NCI-H82 (cell line): Measurements from ENCODE around the gene FBXW9.
"Not testable (repeated sequence)": the region's sequence is repeated elsewhere in the genome, so short reads cannot be mapped to it uniquely, and the experiment has no call there.

ENCODE experiments used
- DNase-seq: peaks from one replicate; lab custom pipeline; 2025; lab: John Stamatoyannopoulos, UW

FBXW9 gene

DNA sequence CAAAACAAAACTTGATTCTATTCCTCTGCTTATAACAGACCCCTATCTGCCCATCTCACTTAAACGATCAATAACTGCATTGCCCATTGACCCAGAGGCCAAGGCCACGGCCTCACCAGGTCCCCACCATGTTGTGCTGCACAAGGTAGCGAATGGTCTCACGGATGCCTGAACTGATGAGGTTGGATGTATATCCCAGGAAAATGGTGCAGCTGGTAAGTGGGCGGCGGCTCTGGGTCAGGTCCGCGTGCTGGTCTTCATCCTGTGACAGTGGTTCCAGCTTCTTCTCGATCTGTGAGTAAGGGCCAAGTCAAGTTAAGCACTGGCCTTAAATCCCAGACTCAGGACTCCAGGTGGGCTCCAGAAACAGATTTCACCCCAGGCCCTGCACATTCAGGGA, 16.4 kb downstream of the FBXW9 start:
- DNase-seq = no peak

DNA sequence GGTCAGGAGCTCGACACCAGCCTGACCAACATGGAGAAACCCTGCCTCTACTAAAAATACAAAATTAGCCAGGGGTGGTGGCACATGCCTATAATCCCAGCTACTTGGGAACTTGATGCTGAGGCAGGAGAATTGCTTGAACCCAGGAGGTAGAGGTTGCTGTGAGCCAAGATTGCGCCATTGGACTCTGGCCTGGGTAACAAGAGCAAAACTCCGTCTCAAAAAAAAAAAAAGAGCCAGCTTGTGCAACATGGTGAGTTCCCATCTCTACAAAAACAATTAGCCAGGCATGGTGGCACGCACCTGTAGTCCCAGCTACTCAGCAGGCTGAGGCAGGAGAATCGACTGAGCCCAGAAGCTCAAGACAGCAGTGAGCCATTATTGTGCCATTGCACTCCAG, 18.4 kb downstream of the FBXW9 start:
- not testable (repeated sequence) for DNase-seq

DNA sequence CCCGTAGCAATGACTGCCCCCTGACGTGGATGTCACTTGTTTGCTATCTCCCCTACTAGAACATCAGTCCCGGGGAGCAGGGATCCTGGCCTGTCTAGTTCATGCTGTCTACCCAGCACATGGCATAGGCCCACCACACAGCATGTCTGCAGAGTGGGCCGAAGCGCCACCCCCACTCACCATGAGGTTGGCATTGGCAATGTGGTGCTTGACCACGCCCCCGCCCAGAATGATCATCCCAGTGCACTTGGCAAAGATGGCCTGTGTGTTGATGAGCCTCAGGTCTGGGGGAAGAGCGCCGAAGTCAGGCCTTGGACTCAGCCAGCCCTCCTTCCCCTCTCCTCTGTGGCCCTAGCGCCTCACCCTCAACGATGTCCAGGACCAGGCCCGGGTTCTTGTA, 19.5 kb downstream of the FBXW9 start:
- no peak for DNase-seq

DNA sequence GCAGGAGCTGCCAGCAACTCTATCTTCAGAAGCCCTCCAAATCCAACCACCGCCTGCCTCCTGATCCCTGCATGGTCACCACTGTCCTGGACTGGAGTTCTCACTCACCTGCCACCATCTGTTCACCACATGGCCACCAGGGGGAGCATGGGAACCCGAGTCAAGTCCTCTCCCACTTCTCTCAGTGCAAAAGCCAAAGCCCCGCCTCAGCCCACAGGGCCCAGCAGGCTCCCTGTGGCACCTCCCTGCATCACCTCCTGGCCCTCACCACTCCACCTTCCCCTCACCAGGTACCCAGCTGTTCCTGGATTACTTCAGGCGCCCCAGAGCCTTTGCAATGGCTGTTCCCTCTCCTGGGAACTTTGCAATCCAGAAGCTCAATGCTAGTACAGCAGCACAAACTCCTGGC, 20.0 kb downstream of the FBXW9 start:
- DNase-seq = peak; percentile 95

DNA sequence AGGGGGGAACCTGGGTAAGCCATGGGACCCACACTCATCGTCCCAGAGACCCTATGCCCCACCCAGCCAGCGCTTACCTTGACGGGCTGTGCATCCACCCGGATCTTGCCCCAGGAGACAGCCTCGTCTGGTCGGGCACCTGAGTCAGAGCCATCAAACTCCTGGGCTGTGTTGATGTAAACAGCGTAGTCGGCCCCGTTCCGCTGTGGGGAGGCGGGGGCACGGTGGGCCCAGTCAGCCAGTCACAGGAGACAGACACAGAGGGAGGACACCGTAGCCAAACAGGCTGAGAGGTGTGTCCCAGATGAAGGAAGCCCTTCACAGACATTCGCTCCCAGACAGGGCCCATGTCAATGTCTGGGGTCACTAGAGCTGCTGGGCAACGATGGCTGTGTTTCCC, 20.5 kb downstream of the FBXW9 start:
- no peak for DNase-seq

DNA sequence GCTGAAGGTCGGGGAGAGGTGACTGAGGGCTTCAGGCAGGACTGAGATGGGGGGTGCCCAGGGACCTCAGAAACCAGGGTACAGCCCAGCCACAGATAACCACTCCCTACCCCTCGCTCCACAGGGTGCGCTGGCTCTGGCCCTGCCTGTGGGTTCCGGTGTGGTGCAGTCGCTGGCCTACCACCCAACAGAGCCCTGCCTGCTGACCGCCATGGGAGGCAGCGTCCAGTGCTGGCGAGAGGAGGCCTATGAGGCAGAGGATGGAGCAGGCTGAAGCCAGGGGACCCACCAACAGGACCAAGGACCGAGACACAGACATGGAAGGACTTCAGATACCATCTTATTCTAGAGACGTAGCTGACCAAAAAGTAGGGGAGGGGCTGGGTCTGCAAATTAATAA, 21.0 kb downstream of the FBXW9 start:
- no peak for DNase-seq

DNA sequence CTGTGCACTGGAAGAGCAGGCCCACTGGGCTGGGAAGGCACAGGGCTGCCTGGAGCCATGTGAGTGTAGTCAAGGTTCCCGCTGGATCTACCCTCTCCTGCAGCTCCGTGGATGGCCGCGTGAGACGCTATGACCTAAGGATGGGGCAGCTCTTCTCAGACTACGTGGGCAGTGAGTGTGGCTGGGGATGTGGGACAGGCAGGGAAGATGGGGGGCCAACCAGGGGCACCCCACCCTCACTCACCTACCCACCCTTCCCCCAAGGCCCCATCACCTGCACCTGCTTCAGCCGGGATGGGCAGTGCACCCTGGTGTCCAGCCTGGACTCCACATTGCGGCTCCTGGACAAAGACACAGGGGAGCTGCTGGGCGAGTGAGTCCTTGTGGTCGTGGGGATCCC, 23.7 kb downstream of the FBXW9 start:
- no peak for DNase-seq

DNA sequence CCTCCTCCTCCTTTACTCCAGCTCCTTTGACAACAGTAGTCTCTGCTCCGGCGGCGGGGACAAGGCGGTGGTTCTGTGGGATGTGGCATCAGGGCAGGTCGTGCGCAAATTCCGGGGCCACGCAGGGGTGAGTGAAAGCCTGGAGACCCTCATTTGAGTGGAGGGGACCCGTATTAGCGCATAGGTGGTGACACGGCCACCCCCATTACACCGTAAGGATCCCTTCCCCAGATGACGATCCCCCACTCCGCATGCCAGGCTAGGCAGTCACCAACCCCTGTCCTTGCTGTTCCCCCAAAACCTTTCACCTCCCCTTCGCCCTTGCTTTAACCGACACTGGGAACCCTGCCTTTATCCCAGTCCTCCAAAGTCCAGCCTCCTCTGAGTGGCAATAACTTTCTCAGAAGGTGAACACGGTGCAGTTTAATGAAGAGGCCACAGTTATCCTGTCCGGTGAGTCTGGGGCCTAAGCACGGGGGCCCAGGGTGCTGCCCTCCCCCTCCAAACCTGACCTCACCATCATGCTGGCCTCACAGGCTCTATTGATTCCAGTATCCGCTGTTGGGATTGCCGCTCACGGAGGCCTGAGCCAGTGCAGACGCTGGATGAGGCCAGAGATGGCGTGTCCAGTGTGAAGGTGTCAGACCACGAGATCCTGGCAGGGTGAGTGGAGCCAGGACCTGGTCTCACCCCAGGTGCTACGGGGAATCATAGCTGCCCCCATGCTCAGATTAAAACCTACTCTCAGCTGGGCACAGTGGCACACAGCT, 26.1 kb downstream of the FBXW9 start:
- no peak for DNase-seq

DNA sequence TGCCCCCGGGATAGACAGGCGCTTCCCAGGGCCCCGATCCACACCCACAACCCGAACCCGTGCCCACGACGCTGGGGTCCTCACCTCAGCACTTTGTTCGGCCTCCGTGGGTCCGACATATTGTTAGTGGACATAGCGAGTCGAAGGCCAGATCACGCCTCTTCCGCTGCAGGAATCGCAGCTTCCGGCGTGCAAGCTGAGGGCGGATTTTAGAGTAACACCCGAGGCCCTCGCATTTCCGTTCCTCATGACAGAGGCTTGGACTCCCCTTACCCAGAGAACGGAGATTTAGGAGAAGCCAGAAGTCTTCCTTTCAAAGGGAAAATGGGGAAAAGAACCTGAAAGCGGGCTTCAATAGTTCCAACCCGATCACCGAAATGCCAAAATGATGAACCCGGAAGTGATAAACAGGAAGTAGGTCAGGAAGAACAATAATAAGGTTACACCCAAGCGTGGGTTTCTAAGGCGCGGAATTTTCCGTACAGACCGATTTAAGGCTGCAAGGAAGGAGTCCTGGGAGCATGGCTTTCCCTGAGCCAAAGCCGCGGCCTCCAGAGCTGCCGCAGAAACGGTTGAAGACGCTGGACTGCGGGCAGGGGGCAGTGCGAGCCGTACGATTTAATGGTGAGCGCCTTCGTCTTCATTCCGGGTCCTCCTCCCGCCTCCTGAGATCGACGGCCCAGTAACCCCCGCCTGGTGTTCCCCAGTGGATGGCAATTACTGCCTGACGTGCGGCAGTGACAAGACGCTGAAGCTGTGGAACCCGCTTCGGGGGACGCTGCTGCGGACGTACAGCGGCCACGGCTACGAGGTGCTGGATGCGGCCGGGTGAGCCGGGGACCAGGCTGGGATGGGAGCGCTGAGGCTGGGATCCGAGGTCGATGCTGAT, 26.9 kb downstream of the FBXW9 start:
- DNase-seq = peak; percentile 91

DNA sequence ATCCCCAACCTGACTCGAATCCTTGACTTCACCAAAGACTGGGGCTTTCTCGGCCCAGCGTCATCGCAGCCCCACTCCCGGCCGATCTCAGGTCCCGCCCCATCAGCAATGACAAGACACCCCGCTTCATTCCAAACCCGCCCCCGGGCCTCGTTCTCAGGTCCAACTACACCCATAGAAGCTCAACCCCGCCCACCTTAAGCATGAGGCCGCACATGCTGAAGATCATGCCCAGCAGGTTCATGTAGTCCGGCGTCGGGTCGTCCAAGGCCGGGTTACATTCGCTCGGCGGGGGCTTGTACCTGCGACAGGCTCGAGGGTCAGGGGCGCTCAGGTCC, 27.5 kb downstream of the FBXW9 start:
- no peak for DNase-seq

DNA sequence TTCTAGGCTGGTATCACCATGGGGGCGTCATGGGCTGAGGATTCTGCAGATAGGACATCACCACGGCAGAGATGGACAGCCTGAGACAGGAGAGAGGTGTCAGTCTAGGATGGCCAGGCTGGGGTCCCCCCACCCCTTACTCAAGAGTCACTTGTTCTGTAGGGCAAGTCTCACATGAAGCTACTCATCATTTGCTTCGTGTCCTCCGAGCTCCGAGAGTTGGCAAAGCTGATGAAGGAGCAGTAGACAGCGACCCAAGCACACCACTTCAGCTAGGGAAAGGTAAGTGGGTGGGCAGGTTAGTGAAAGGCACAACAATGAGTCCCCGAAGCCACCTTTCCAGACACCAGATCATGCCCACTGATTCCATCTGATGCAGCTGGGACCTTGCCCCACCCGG, 28.1 kb downstream of the FBXW9 start:
- no peak for DNase-seq

DNA sequence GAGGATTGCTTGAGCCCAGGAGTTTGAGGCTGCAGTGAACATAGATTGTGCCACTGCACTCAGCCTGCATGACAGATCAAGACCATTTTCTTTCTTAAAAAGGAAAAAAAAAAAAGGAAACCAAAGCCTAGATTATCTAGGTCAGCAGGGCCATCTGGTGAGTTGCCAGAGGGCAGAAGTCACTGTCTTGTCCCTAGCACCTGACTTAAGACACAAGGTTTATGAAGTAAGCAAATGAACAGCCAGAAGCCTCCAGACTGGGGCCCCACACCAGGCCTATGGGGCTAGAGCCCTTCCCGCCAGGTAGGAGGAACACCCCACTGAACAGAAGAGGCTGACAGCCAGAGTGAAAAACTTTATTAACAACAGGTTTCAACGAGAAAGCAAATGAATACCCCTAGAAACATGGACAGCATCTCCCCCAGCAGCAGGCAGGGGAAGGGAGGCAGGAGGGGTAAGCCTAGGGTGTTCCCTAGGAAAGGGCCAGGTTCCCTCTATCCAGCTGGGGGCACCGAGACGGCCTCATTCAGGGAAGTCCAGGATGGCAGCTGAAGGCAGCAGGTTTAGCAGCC, 28.6 kb downstream of the FBXW9 start:
- DNase-seq = no peak

DNA sequence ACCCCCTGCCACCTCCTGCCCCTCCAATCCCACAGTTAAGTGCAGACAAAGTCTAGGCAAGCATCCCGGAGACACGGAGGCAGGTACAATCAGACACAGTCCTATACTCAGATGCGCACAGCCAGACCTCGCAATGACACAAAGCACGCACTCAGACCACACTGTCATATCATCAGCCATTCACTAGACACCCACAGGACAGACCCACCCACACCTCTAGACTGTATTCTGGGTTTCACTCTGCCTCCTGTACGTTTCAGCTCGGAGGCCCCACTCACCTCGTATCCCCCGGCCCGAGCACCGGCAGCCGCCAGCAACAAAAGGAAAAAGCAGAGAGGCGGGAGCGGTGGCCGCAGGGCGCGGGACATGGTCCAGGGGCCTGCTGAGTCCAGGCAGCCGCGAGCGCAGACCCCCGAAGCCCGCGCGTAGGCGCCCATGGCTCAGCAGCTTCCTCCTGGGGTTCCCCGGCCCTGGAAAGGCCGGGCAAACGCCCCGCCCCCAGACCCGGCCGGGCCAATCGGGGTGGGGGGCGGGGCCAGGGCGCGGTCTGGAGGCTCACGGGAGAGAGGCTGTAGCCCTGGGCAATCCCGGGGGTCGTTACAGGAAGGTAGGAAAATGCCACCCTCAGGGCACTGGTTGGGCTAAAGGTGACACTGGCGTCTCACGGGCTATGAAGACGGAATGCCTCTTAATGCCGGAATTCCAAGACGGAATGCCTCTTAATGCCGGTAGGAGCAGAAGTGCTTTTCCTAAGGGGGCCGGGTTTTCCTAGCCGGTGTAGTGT, 30.0 kb downstream of the FBXW9 start, which contains the start of the genes MAN2B1 and WDR83:
TSS of gene MAN2B1 (minus strand) at position 478 of the 784 bp plus-strand sequence. CDS start at position 437, 41 bp downstream.
TSS of gene WDR83 (plus strand) at position 543 of the 784 bp plus-strand sequence. CDS start 2,984 bp downstream, outside the sequence.
- peak; percentile 95 for DNase-seq

DNA sequence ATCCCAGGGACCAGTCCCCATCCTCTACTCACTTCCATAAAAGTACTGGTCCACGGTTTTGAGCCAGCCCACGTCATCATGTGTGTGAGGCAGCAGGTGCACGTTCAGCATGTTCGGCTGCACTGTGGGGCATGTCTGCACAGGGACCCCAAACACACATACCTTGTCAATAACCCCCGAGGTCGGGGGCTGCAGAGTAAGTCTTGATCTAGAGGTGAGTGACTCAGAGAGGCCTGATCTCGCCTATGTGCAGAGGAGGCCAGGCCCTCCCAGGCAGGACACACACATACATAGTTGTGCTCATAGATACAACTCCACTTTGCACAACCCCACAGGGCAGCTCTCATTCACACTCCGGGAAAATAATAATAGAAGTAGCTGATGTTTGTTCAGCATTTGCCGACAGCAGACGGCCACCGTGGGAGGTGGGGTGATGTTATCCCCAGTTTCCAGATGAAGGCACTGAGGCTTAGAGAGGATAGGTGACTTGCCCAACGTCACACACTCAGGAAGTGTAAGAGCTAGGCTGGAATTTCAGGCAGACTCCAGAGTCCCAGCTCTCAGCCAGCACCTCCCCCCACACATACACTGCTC, 30.7 kb downstream of the FBXW9 start:
- no peak for DNase-seq

DNA sequence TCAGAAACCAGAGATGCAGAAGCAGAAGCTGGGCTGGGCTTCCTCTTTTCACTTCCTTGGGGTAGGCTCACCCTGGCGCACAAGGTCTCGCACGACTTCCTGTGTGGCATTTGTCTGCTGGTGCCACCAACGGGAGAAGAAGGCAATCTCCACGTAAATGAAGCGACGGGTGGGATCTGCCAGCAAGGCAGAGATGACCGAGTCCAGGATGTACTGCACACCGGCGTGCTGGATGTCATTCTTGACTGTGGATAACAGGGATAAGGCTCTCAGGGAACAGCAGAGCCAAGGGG, 31.2 kb downstream of the FBXW9 start:
- DNase-seq = no peak

DNA sequence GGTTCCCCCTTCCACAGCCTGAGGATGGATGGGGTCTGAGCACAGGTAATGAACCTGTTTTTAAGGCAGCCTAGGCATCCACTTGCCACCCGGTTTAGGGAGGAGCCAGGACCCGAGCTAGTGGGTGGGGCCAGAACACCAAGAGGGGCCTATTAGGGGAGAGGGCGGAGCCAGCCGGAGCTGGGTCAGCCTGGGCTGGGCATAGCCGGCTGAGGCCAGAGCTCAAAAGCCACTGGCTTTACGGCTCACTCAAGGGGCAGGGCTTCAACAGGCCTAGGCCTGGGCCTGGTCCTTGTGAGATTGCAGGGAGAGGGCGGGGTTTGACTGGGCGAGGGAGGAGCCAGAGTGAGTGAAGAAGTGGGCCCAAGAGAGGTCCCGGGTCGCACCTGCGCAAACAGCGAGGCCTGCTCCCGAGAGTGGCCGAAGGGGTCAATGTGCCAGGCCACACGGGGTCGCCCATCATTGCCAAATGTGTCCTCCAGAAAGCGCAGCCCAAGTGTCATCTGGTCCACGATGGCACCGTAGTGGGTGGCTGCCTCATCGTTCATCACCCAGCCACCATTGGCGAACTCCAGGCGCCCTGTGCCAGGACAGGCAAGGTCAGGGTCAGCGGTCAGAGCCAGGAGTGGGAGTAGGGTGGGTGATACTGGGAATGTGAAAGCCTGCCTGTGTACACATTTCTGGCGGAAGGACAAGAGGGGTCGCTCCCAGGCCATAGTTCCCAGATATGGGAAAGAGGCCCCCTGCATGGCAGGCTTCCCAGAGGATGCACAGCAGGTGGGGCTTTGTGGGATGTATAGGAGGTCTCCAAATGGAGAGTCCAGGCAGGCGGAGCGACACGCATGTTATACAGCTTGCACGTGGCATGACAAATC, 31.8 kb downstream of the FBXW9 start:
- peak; percentile 82 for DNase-seq

DNA sequence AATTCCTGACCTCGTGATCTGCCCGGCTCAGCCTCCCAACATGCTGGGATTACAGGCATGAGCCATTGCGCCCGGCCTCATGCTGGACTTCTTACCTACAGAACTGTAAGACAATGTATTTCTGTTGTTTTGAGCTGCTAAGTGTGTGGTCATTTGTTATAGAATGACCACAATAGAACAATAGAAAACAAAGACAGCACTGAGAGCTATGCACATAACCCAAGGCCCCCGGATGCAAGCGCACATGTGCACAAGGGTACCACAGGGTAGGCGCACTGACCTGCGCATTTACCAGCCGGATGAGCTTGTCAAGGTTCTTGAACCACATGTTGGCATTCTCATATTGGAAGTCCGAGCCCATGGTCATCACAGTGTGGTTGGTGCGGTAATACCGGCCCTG, 35.5 kb downstream of the FBXW9 start:
- DNase-seq = no peak

DNA sequence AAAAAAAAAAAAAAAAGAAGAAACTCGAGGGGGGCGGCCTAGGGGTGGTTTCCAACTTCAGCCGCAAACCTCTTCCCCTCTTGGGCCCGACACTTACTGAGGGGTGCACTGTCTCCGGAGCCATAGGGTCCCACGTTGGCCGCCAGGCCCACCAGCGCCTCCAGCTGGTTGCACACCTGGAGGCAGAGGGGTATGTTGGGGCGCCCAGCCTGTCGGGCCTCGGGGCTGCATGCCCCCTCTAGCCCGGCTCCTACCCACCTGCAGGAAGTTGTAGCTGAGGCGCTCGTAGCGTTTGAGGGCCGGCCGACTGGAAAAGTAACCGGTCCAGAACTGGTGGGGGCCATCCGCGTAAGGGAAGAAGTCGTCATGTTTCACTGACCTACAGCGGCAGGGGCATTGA, 38.5 kb downstream of the FBXW9 start:
- DNase-seq = no peak

DNA sequence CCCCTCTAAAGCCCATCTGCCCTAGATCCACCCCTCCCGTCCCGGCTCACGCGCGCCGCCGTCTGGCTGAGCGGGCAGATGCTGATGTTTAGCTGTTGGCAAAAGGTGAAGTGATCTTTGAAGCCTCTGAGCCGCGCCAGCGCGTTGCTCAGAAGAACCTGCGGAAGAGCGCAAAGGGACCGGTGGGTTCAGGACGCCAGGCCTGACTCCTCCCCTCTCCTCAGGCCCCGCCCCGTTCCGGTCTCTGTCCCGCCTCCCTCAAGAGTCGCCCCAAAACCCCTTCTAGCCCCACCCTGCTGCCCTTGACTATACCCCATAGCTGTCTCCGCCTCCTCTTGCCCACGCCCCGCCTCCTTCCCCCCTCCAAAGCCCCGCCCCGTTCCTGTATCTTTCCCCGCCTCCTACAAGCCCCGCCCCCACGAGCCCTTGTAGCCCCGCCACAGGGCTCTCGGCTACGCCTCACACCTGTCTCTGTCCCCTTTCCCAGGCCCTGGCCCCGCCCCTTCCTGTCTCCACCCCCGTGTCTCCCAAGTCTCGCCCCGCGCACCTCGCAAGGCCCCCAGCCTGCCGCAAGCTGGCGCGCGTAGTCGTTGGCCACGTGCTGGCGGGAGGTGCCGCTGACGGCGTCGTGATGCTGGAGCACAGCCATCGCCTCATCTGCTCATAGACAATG, 39.4 kb downstream of the FBXW9 start:
- DNase-seq = peak; percentile 21

DNA sequence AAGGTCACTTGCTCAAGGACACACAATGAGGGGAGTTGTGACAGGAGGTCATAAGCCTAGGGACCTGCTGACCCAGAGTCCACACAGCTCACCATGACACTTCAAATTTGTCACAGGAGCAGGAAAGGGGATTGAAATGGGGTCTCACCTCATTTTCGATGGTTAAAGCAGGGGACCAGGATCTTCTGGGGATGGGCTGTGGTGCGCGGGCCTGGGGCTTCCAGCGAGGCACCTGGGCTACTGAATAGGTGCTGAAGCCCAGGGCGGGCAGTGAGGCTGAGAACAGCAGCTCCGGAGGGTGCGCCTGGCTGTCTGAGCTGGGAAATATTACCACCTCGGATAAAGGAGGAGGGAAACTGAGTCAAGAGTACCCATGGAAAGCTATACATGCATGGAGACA, 40.9 kb downstream of the FBXW9 start:
- no peak for DNase-seq
